Kidney glomerular epithelial cell (primary cell): Measurements from ENCODE around the gene TRIM16.
"Not testable (repeated sequence)": the region's sequence is repeated elsewhere in the genome, so short reads cannot be mapped to it uniquely, and the experiment has no call there.

Source experiments
- DNase-seq: peaks from one replicate; lab custom pipeline; 2025; lab: John Stamatoyannopoulos, UW

The TRIM16 gene

DNA sequence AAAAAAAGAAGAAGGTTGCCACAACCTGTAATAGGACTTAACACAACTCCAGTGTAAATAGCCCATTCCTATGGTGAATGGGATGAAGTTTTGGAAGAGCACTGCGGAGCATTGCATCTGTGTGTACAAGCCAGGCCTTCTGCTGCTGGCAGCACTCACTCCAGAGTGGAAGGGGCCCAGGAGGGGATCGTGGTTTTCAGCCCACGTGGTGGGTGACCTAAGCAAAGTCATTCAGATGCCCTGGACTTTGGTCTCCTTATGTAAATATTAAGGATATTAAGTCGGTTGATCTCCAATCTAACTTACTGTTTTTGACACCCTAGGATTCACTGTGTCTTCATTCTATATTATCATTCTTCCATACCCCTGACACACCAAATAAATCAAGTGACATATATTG lies 67.3 kb downstream of the TRIM16 start:
- not testable (repeated sequence) for DNase-seq

DNA sequence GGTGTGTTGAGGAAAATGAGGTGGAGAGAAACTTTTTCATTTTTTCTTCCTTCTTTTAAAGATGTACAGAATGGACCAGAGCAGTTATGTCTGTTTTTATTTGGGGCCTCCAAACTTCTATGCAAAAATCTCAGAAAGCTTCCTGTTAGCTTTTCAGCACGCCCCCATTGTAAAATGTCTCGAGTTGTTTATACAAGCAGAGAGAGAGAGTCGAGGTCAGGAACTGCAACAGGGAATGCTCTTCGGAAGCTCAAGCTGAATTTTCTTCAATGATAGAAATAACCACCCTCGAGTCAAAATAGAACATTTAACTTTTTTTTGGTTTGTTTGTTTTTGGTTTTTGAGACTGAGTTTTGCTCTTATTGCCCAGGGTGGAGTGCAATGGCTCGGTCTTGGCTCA lies 68.3 kb downstream of the TRIM16 start:
- not testable (repeated sequence) for DNase-seq

DNA sequence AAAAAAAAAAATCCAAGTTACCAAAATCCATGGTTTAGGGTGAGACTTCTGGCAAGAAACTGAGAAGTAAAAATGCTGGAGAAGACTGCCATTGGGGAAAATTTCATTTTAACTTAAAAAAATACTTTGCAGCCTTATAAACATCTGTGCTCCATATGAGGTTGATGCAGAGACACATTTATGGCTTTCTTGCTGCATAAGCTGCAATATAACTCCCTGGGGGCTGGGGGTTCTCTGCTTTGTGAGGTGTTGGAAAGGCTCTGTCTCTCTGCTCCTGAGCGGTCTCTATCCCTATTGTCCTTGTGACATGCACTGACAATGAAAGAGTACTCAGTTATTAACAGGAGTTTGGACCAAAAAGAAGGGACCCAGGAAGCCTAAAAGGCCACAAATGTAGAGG lies 71.0 kb downstream of the TRIM16 start:
- not testable (repeated sequence) for DNase-seq

DNA sequence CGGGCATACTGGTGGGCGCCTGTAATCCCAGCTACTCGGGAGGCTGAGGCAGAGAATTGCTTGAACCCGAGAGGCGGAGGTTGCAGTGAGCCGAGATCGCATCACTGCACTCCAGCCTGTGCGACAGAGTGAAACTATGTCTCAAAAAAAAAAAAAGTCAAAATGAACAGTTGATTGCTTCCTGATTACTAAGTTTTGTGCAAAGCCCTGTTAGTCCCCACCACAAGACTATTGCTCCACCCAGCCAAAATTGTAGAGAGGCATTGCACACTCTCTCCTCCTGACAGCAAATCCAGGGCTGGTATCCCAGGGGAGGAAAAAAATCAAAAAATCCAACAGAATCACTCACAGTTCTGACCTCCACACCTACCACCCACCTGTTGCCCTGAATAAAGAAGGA lies 91.2 kb downstream of the TRIM16 start:
- DNase-seq, result not testable (repeated sequence)

DNA sequence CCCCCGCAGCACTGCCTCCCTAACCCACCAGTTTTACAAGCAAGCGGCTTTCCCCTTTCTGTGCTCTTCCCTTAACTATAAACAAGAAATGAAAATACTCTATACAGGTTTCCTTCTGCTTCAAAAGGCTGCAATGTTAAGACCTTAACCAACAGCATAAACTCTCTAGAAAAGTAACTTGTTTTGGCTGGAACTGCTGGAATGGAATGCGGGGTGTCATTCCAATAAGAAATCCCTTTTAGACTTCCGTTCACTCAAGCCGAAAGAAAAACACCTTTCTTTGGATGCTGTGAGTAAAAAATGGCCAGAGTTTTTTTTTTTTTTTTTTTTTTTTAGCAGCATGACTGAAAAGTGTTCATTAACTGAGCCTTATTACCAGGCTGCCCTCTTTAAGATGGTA lies 92.1 kb downstream of the TRIM16 start:
- DNase-seq, result not testable (repeated sequence)

DNA sequence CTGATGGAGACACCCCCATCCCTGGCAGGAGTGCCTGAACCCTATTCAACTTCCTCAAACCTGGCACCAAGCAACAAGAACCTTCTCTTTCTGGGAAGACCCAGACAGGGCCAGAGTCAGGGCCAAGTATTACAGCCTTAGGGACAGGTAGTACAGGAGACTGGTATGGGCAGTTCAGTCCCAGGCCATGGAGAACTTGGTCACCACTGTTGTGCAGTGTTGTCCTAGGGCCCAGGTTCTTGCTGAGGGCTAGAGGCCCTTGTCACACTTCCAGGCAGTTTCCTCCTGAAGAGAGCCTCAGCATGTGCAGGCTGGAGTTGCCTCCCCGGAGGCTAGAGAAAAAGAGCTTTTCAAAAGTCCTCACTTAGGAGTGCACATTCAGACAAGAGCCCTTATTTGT lies 93.3 kb downstream of the TRIM16 start:
- DNase-seq, result not testable (repeated sequence)

DNA sequence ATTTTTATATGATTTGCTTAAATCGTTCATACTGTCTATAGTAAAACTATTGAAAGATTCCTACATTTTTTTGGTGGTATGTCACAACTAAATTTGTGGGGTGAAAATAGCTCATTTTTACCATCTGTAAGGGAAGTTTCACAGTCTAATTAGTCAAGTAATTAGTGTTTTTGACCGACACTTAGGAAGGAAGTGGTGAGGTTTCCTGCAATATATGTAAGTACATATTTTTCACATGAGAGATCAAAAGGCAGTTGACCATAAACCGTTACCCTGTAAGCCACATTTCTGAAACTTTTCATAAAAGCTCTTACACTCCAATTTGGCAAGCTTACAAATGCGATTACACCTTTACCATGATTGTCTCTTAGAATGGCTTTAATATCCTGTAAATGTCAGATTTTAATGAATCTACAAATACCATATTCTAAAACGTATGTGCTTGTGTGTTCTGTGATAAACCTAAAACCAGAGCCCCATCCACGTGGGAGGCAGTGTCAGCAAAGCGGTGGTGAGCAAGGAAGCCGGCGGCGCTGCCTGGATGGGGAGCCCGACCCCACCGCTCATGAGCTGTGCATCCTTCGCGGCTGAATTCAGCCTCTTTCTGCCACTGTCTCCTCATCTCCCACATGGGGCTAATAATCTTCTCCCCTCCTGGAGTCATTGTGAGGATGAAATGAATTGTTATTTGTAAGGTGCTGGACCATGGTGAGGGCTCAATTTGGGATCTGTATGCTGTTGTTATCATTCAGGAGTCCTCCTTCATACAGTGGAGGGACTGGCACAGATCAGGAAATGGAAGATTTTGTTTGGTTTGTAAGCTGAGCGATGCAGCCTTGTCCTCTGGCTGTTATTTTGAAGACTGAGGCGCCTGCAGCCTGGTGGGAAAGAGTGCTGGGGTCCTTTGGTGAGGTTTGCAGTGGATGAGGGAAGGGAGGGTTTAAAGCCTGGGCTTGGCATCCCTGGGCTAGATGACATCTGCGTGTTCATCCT lies 94.3 kb downstream of the TRIM16 start:
- DNase-seq, result not testable (repeated sequence)

DNA sequence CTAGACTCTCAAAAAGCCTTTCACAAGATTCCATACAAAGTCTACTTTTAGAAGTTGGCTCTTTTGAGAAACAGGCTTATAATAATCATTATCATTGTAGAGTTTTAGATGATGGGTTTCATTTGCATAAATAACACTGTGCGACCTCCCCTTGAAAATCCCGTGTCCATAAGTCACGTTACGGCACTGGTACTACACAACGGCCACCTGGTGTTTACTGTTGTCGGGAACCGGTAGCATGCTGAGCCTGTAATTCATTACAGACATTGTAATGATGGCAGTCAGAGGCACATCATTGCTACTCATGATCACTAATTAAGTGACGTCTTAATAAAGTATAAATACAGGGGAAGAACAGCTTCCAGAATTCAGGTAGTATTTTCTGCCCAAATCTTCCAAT lies 96.1 kb downstream of the TRIM16 start:
- DNase-seq, result not testable (repeated sequence)

DNA sequence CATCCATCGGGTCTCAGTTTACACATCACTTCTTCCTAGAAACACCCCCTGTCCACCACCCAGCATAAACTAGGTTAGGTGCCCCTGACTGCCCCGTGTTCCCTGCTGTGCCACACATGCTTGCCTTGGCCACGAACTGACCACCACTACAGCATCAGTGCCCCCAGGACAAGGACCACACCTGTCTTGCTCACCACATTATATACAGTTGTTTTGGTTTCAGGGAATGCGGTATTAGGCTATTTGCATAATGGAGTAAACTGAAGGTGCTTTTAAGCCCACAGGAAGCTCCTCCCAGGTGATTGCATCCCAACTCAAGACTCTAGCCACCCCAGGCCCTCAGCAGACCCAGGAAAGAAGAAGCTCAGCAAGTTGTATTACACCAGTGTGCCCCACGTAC lies 100.8 kb downstream of the TRIM16 start:
- not testable (repeated sequence) for DNase-seq

DNA sequence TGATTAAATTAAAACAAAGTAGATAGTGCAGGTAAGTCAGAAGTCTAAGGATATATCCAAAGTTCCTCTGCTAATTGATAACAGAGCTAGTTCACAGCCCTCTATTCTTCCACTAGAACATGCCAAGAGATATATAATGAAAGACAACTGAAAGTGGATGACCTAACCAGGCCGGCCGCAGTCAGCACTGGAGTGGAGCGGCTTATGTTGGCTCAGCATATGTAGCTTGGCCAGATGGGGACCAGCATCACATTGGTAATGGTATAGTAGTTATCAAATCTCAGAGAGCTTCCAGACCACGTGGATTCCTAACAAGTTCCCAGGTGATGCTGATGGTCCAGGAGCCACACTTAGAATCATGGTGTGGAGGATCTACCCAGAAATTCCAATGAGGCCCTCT lies 102.6 kb downstream of the TRIM16 start:
- DNase-seq, result not testable (repeated sequence)
